Body of pancreas (tissue), 4 donors: ENCODE data around the gene BTAF1.

Experiments
- CTCF ChIP-seq, 7 experiments: fragments of 450-650 bp in 4 of 7; fragments of 200-600 bp in 3 of 7; sonication (generic) in 3 of 7; IDR thresholded peaks; one replicate each; pipeline ENCODE4 v1.5.1; 2016 to 2019; ENCODE audit warnings: antibody characterized with exemption in 7 of 7
- POLR2A ChIP-seq, 3 donors: fragments of 450-650 bp; IDR thresholded peaks; one replicate each; pipeline ENCODE4 v1.6.1; 2016; ENCODE audit warnings: antibody characterized with exemption in 3 of 3, mild to moderate bottlenecking in 2 of 3

GRCh38 chr10:91875156-91875555 lies 48.4 kb upstream of the BTAF1 start:
- TF ChIP-seq CTCF (IDR thresholded peaks at IDR 0.05) (no peak), POLR2A (IDR thresholded peaks at IDR 0.05) (no peak)
